Measurements from ENCODE around the gene RTRAF.

The RTRAF gene

DNA sequence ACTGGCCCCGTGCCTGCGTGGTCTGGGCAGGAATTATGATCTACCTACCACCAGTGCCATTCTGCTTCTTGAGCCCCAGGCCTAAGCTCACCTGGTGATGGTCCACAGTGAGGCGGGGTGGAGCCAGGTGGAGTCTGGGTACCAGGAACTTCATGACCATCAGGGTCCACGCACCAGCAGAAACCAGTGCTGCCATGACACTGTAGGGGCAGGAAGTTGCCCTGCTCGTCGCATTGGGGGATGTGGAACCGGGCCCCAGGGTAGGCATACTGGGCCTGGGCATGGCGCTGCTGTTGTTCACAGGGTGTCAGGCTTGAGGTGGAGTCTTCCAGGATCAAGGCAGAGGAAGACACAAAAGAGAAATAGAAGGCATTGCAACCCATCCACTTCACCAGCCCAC lies 29.6 kb downstream of the RTRAF start:
- H3K27ac ChIP-seq (replicated peaks) = no peak overlapping the region
- no peaks in the 10 kb centered on the region for H3K27me3 ChIP-seq (ENCODE audit: insufficient read depth, poor library complexity, severe bottlenecking)
- DNase-seq (ENCODE audit: low read depth in 1 of 2, low spot score in 1 of 2) = no peak
- TF ChIP-seq, protein P1, sequence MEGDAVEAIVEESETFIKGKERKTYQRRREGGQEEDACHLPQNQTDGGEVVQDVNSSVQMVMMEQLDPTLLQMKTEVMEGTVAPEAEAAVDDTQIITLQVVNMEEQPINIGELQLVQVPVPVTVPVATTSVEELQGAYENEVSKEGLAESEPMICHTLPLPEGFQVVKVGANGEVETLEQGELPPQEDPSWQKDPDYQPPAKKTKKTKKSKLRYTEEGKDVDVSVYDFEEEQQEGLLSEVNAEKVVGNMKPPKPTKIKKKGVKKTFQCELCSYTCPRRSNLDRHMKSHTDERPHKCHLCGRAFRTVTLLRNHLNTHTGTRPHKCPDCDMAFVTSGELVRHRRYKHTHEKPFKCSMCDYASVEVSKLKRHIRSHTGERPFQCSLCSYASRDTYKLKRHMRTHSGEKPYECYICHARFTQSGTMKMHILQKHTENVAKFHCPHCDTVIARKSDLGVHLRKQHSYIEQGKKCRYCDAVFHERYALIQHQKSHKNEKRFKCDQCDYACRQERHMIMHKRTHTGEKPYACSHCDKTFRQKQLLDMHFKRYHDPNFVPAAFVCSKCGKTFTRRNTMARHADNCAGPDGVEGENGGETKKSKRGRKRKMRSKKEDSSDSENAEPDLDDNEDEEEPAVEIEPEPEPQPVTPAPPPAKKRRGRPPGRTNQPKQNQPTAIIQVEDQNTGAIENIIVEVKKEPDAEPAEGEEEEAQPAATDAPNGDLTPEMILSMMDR (IDR thresholded peaks at IDR 0.05; ENCODE audit: insufficient read depth, low read length) = no peak
- TF ChIP-seq GABPA (IDR thresholded peaks at IDR 0.05; ENCODE audit: low read depth) = no peak
- no peak for TF ChIP-seq POLR2AphosphoS5 (IDR thresholded peaks at IDR 0.05; ENCODE audit: low read depth)
- TF ChIP-seq SPI1 (IDR thresholded peaks at IDR 0.05; ENCODE audit: borderline replicate concordance, low read depth) = no peak
- TF ChIP-seq, protein P2, sequence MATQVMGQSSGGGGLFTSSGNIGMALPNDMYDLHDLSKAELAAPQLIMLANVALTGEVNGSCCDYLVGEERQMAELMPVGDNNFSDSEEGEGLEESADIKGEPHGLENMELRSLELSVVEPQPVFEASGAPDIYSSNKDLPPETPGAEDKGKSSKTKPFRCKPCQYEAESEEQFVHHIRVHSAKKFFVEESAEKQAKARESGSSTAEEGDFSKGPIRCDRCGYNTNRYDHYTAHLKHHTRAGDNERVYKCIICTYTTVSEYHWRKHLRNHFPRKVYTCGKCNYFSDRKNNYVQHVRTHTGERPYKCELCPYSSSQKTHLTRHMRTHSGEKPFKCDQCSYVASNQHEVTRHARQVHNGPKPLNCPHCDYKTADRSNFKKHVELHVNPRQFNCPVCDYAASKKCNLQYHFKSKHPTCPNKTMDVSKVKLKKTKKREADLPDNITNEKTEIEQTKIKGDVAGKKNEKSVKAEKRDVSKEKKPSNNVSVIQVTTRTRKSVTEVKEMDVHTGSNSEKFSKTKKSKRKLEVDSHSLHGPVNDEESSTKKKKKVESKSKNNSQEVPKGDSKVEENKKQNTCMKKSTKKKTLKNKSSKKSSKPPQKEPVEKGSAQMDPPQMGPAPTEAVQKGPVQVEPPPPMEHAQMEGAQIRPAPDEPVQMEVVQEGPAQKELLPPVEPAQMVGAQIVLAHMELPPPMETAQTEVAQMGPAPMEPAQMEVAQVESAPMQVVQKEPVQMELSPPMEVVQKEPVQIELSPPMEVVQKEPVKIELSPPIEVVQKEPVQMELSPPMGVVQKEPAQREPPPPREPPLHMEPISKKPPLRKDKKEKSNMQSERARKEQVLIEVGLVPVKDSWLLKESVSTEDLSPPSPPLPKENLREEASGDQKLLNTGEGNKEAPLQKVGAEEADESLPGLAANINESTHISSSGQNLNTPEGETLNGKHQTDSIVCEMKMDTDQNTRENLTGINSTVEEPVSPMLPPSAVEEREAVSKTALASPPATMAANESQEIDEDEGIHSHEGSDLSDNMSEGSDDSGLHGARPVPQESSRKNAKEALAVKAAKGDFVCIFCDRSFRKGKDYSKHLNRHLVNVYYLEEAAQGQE (IDR thresholded peaks at IDR 0.05; ENCODE audit: insufficient replicate concordance, low read depth) = no peak
- no peak overlapping the region for H3K4me3 ChIP-seq (replicated peaks; ENCODE audit: insufficient read depth, low read length)

DNA sequence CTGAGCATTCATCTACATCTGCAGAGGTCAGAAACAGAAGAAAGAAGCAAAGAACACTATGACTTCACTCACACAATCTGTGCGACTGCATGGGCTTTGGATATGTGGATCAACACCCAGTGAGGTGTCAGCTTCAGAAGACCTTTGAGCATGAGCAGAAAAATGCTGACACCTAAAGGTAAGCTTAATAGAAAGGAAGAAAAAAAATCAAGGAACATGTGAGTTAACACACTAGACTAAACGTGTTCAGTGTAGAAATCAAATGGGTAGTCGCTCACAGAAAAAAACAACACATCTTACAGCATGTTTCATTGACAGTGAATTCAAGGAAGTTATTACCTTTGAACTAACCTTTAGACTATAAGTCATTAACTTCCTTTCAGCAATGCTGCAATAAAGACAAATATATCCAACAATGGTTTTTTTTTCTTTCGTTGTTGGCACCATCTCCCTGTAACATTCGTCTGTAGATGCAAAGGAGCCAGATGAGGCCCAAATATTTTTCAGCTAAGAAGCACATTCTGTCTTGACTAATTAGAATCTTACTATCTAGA lies 30.9 kb downstream of the RTRAF start:
- no peak overlapping the region for H3K27ac ChIP-seq (replicated peaks)
- DNase-seq (ENCODE audit: low read depth in 1 of 2, low spot score in 1 of 2) = no peak
- no peaks in the 10 kb centered on the region for H3K27me3 ChIP-seq (ENCODE audit: insufficient read depth, poor library complexity, severe bottlenecking)
- no peak overlapping the region for H3K4me3 ChIP-seq (replicated peaks; ENCODE audit: insufficient read depth, low read length)
- TF ChIP-seq, protein P1 (IDR thresholded peaks at IDR 0.05; ENCODE audit: insufficient read depth, low read length) = no peak
- no peak for TF ChIP-seq SPI1 (IDR thresholded peaks at IDR 0.05; ENCODE audit: borderline replicate concordance, low read depth)
- TF ChIP-seq GABPA (IDR thresholded peaks at IDR 0.05; ENCODE audit: low read depth) = no peak
- TF ChIP-seq, protein P2 (IDR thresholded peaks at IDR 0.05; ENCODE audit: insufficient replicate concordance, low read depth) = no peak
- no peak for TF ChIP-seq POLR2AphosphoS5 (IDR thresholded peaks at IDR 0.05; ENCODE audit: low read depth)

DNA sequence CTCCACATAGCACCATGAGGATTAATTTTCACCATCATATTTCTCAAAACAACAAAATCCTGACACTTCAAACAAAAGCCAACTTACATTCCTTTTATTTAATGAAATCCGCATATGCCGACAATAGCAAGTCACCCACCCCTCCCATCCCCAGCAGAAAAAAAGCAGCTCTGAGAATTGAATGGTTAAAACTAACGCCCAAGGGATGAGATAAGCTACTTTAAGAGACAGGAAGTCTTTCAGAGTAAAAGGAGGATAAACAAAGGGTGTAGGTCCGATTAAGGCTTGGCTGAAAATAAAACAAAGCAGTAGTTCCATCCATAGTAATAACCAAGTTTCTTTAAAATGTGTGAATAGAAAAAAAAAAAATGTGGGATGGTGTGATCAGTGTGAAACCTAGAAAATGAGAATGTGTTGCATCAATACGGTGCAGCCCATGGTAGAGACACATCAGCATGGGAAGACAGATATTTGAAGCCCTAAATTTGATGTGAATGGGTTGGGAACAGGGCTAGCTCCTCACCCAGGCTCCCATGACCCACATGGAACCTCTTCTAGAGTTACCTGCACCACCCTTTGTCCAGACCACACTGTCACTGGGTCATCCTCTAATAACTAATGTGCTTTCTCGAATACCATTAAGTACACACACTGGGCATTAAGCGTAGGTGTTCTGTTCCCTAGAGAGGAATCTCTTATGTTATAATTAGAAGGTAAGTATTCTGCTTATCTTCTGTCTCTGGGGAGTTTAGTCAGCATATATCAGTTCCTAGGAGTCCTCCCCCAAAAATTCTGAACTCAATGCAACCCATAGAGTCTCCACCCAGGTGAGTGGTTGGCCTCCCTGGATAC lies 31.7 kb downstream of the RTRAF start:
- H3K27ac ChIP-seq (replicated peaks) = no peak overlapping the region
- DNase-seq (ENCODE audit: low read depth in 1 of 2, low spot score in 1 of 2) = no peak
- H3K27me3 ChIP-seq (ENCODE audit: insufficient read depth, poor library complexity, severe bottlenecking) = no peaks in the 10 kb centered on the region
- H3K4me3 ChIP-seq (replicated peaks; ENCODE audit: insufficient read depth, low read length) = no peak overlapping the region
- TF ChIP-seq, protein P1 (IDR thresholded peaks at IDR 0.05; ENCODE audit: insufficient read depth, low read length) = no peak
- no peak for TF ChIP-seq SPI1 (IDR thresholded peaks at IDR 0.05; ENCODE audit: borderline replicate concordance, low read depth)
- TF ChIP-seq POLR2AphosphoS5 (IDR thresholded peaks at IDR 0.05; ENCODE audit: low read depth) = no peak
- TF ChIP-seq, protein P2 (IDR thresholded peaks at IDR 0.05; ENCODE audit: insufficient replicate concordance, low read depth) = no peak
- no peak for TF ChIP-seq GABPA (IDR thresholded peaks at IDR 0.05; ENCODE audit: low read depth)

Data from HL-60 (cell line).